Thoracic aorta (tissue), 2 donors: ENCODE data around the gene LMNTD2. TPM values are rescaled to one million over a fixed set of nuclear protein-coding genes. Genes with fewer than 3 reads are reported as not detected.

Source experiments
- ATAC-seq: fragments of 150-250 bp; one replicate; pipeline ENCODE4 v1.8.0; 2017; ENCODE audit warnings: low read depth; ENCODE audit not compliant: insufficient number of reproducible peaks, low FRiP score
- DNase-seq: peaks from one replicate; pipeline ENCODE4 v3.0.0-alpha.2; 2020; ENCODE audit warnings: low spot score
- H3K27ac ChIP-seq, 2 donors: fragments of 200-600 bp; sonication (generic); 1 replicate in 1 of 2; 2 replicates in 1 of 2; pipeline ENCODE4 v1.5.1; 2016; ENCODE audit warnings: mild to moderate bottlenecking in 2 of 2, moderate library complexity in 2 of 2
- H3K27me3 ChIP-seq: fragments of 200-600 bp; sonication (generic); replicated peaks from 2 replicates; pipeline ENCODE4 v1.6.0; 2016; ENCODE audit warnings: mild to moderate bottlenecking; ENCODE audit not compliant: insufficient read depth
- H3K36me3 ChIP-seq: fragments of 200-600 bp; sonication (generic); one replicate; pipeline ENCODE4 v1.5.1; 2016
- H3K4me1 ChIP-seq, 2 donors: fragments of 200-600 bp; sonication (generic); 1 replicate in 1 of 2; 2 replicates in 1 of 2; pipeline versions ENCODE4 v1.5.1 to v1.6.0; 2016; ENCODE audit warnings: low read depth in 2 of 2, mild to moderate bottlenecking in 1 of 2; ENCODE audit not compliant: control insufficient read depth in 1 of 2
- H3K4me3 ChIP-seq: fragments of 200-600 bp; sonication (generic); 2 replicates; pipeline ENCODE4 v1.5.1; 2016; ENCODE audit warnings: mild to moderate bottlenecking
- H3K9me3 ChIP-seq: fragments of 200-600 bp; sonication (generic); 2 replicates; pipeline ENCODE4 v1.5.1; 2016
- CTCF ChIP-seq: fragments of 200-600 bp; sonication (generic); IDR thresholded peaks from one replicate; pipeline ENCODE4 v1.5.1; 2019; ENCODE audit warnings: antibody characterized with exemption
- total RNA-seq, 2 donors: library from RNA; depleted of rRNA; stranded (reverse); fragments of >200 nt; gene quantifications; one replicate each; pipeline versions ENCODE4 v1.1.0 to v1.2.3, GENCODE V29; 2016

Gene LMNTD2
- total RNA-seq, 2 donors from 2014 or later, result 1.1 to 2.7 TPM

- no peak for TF ChIP-seq CTCF
- H3K4me1 ChIP-seq, result peaks cover 7 to 12% of the 10 kb centered on the region in 2 donors
- no peak overlapping the region for H3K27ac ChIP-seq
- no peak overlapping the region for H3K4me3 ChIP-seq
- H3K36me3 ChIP-seq, result no peaks in the 10 kb centered on the region
- ATAC-seq (no peak), DNase-seq (no peak)
- H3K9me3 ChIP-seq, result no peaks in the 10 kb centered on the region
- peaks cover 4% of the 10 kb centered on the region for H3K27me3 ChIP-seq
These were observed 9.8 kb downstream of the LMNTD2 start for GRCh38 chr11:550746-551085.

- no peak for TF ChIP-seq CTCF
- H3K4me1 ChIP-seq, result peaks cover 5 to 6% of the 10 kb centered on the region in 2 donors
- no peak overlapping the region for H3K4me3 ChIP-seq
- no peak overlapping the region for H3K27ac ChIP-seq
- no peaks in the 10 kb centered on the region for H3K36me3 ChIP-seq
- ATAC-seq (no peak), DNase-seq (no peak)
- H3K27me3 ChIP-seq, result peaks cover 4% of the 10 kb centered on the region
- H3K9me3 ChIP-seq, result no peaks in the 10 kb centered on the region
These were observed 10.4 kb downstream of the LMNTD2 start for GRCh38 chr11:550021-550745.

- TF ChIP-seq CTCF, result no peak
- Histone ChIP-seq H3K36me3 (no peaks in the 10 kb centered on the region), H3K9me3 (no peaks in the 10 kb centered on the region), H3K27me3 (peaks cover 2% of the 10 kb centered on the region), H3K4me3 (no peak overlapping the region), H3K27ac (no peak overlapping the region), H3K4me1 (no peaks in the 10 kb centered on the region)
- no peak for ATAC-seq
- DNase-seq, result no peak
These were observed 11.6 kb downstream of the LMNTD2 start for GRCh38 chr11:548700-549603.

GRCh38 chr11:545171-545570, 15.4 kb downstream of the LMNTD2 start:
- Histone ChIP-seq H3K4me1 (no peaks in the 10 kb centered on the region), H3K4me3 (no peak overlapping the region), H3K27me3 (no peaks in the 10 kb centered on the region), H3K9me3 (no peaks in the 10 kb centered on the region), H3K27ac (no peak overlapping the region), H3K36me3 (no peaks in the 10 kb centered on the region)
- no peak for TF ChIP-seq CTCF
- DNase-seq (no peak), ATAC-seq (no peak)

GRCh38 chr11:544817-545166, 15.7 kb downstream of the LMNTD2 start:
- Histone ChIP-seq H3K27ac (no peak overlapping the region), H3K4me3 (no peak overlapping the region), H3K27me3 (no peaks in the 10 kb centered on the region), H3K4me1 (no peaks in the 10 kb centered on the region), H3K9me3 (no peaks in the 10 kb centered on the region), H3K36me3 (no peaks in the 10 kb centered on the region)
- ATAC-seq (no peak), DNase-seq (no peak)
- TF ChIP-seq CTCF, result no peak
